ENCODE data around the gene CSNK1E. TPM values are rescaled to one million over a fixed set of nuclear protein-coding genes. Genes with fewer than 3 reads are reported as not detected.

Gene CSNK1E
- total and polyA plus RNA-seq, 2 of the 8 experiments (the other 6 are each of a cell fraction or from before 2014, with no cell fraction given) = 247 to 263 TPM

- Histone ChIP-seq H4K5ac (ENCODE audit: insufficient read length, low read depth, low read length) (no peak overlapping the region), H3K23ac (ENCODE audit: insufficient read length) (no peak overlapping the region), H3K4ac (replicated peaks; ENCODE audit: insufficient read length, low read depth, low read length) (no peak overlapping the region), H4K20me1 (replicated peaks in 1 of 2; ENCODE audit: control insufficient read depth in 1 of 2, insufficient read depth in 2 of 2, low read length in 2 of 2) (peaks cover 29 to 31% of the 10 kb centered on the region in 2 experiments), H3K36me3 (ENCODE audit: control insufficient read depth in 2 of 4, insufficient read depth in 4 of 4, low read length in 3 of 4) (0 out of 8 replicates have a peak, but pooled peaks cover 0 to 3% (median 0%) of the 10 kb centered on the region in 4 experiments), H4K8ac (ENCODE audit: extremely low read depth, insufficient read depth, low read length) (no peak overlapping the region), H2AFZ (ENCODE audit: low read length) (no peak overlapping the region), H3K79me1 (ENCODE audit: low read depth, low read length) (peaks cover 40% of the 10 kb centered on the region), H2BK120ac (replicated peaks; ENCODE audit: low read depth, low read length) (no peak overlapping the region), H2BK5ac (ENCODE audit: low read depth, low read length) (no peak overlapping the region), H3K27me3 (replicated peaks in 1 of 4; ENCODE audit: control insufficient read depth in 3 of 4, extremely low read depth in 1 of 4, insufficient read depth in 3 of 4, low read length in 3 of 4) (no peaks in the 10 kb centered on the region; a peak in 1 of 7 replicates), H3K79me2 (ENCODE audit: control insufficient read depth in 1 of 2, insufficient read depth in 2 of 2, low read length in 2 of 2) (peaks cover 19 to 93% of the 10 kb centered on the region in 2 experiments), H2BK20ac (ENCODE audit: low read length) (no peak overlapping the region), H3K23me2 (ENCODE audit: low read depth, low read length) (no peaks in the 10 kb centered on the region), H3K18ac (ENCODE audit: extremely low read depth, low read length) (no peak overlapping the region; the same call in 1 of the 2 replicates), H3K4me2 (ENCODE audit: insufficient read depth in 1 of 2, low read depth in 2 of 2, low read length in 2 of 2) (no peak overlapping the region), H3K56ac (replicated peaks; ENCODE audit: insufficient read length, low read depth, low read length) (no peak overlapping the region), H3K14ac (ENCODE audit: insufficient read length) (no peak overlapping the region), H3K27ac (ENCODE audit: low read depth, low read length) (no peak overlapping the region), H3K4me3 (ENCODE audit: extremely low read depth in 1 of 4, insufficient read depth in 2 of 4, low read depth in 3 of 4, low read length in 4 of 4) (no peak overlapping the region), H3K9me3 (ENCODE audit: insufficient read depth in 2 of 2, low read depth in 1 of 2, low read length in 1 of 2) (no peaks in the 10 kb centered on the region), H2BK12ac (ENCODE audit: low read depth, low read length) (no peak overlapping the region), H3K9ac (replicated peaks in 1 of 4; ENCODE audit: extremely low read depth in 1 of 4, low read depth in 3 of 4, low read length in 3 of 4) (no peak overlapping the region), H2AK5ac (ENCODE audit: low read depth, low read length) (0 out of 2 replicates have a peak overlapping the region, but pooled peaks have one; percentile 42), H4K91ac (replicated peaks; ENCODE audit: insufficient read length, low read length) (no peak overlapping the region), H2BK15ac (ENCODE audit: low read length) (no peak overlapping the region), H3K4me1 (replicated peaks in 1 of 4; ENCODE audit: control insufficient read depth in 3 of 4, insufficient read depth in 4 of 4, low read length in 3 of 4) (peaks cover 9 to 23% (median 10%) of the 10 kb centered on the region in 4 experiments)
- CTCF ChIA-PET (ENCODE audit: partially characterized antibody) = interaction anchor here (0.7 to 1.7 kb wide), 6 partner anchors 11 to 122 kb away, joined by 3 to 4 read pairs (median 4); no protein-coding TSS in a partner anchor
- TF ChIP-seq SIX5 (IDR thresholded peaks at IDR 0.05; ENCODE audit: low read depth, low read length) (no peak), USF2 (IDR thresholded peaks at IDR 0.05; ENCODE audit: low read length) (peak; percentile 41; the same call in 1 of the 2 replicates)
- POLR2A ChIA-PET (ENCODE audit: partially characterized antibody) = interaction anchor here (0.9 to 2.1 kb wide), 6 partner anchors 11 to 85 kb away, joined by 3 to 6 read pairs (median 4); no protein-coding TSS in a partner anchor
- FAIRE-seq (no peak), DNase-seq (ENCODE audit: low read depth in 1 of 2, low spot score in 2 of 2) (no peak)
- whole genome bisulfite sequencing, 2 experiments (ENCODE audit: extremely low coverage in 1 of 2, insufficient coverage in 1 of 2, insufficient read length in 1 of 2, insufficient replicate concordance in 2 of 2, low coverage in 1 of 2, low lambda C conversion rate in 2 of 2, missing lambda C conversion rate in 1 of 2) = 80% methylated on average over 8 of the region's 8 CpGs; no CpG with 5 or more reads in 1 of the 2 experiments
These were observed 51.1 kb downstream of the CSNK1E start for GRCh38 chr22:38266120-38266519.

Data from H1 (cell line).